NCI-H748 treated with DMSO at 0.1 percent for 48 hours (cell line): ENCODE results near the gene MCUB.
"Not testable (repeated sequence)": the region's sequence is repeated elsewhere in the genome, so short reads cannot be mapped to it uniquely, and the experiment has no call there.

Experiments
- DNase-seq: peaks from one replicate; lab custom pipeline; 2025; lab: John Stamatoyannopoulos, UW

Gene MCUB

GRCh38 chr4:109631532-109632108, 71.6 kb downstream of the MCUB start:
- peak; percentile 65 for DNase-seq

GRCh38 chr4:109640644-109641043, 80.6 kb downstream of the MCUB start:
- no peak for DNase-seq

DNA sequence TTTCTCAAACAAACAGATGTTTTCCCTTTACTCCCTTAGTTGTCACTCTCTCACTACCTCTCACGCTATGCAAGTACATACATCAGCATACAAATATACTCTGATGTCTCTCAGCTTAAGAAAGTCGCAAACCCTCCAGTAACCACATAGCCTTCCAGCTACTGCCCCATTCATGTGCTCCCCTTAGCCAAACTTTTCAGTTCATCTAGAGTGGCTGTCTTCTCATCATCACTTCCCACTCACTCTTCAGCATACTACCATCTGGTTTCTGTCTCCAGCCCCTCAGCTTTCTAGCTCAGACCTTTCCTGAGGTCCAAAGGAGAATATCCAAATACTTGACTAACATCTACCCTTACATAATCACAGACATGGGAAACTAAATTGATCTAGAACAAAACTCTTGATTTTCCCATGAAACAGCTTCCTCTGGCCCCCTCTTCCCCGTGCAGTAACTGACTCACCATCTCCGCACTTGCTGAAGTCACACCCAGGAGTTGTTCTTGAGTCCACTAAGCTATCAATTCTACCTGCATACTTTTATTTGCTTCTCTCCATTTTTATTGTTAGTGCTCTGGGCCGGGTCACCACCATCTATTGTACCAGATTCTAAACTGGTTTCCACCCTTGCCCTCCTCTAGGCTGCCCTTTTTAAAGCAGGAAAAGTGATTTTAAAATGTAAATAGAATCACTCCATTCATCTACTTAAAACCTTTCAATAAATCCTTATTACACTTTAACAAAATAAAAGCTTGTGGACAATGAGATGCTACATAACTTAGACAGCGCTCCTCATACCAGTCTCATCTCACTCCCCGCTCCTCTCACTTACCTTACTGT, 86.0 kb downstream of the MCUB start:
- DNase-seq: no peak

GRCh38 chr4:109648266-109648996, 88.4 kb downstream of the MCUB start:
- DNase-seq: peak; percentile 33

- DNase-seq: no peak
Measured at GRCh38 chr4:109648997-109649575, 89.0 kb downstream of the MCUB start.

DNA sequence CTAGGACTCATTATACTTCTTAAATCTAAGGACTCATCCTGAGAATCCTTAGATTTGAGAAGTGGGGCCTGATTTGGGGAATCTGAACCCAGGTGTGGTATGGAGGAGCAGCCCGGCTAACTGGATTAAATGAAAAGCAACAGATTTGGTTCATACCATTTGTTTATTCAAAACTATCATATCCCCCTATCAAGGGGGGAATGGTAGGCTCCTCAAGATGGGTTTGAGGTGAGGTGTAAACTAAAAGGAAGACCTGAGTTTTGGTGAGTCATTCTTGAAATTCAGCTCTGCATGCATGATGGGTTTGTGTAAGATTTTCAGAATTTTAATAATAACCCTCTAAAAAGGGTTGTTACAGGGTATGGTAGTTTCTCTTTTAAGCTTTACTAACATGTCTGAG, 89.8 kb downstream of the MCUB start:
- no peak for DNase-seq

- DNase-seq: no peak
Measured at GRCh38 chr4:109655396-109655795, 95.3 kb downstream of the MCUB start.

- DNase-seq: no peak
Measured at GRCh38 chr4:109657854-109658418, 97.9 kb downstream of the MCUB start.

GRCh38 chr4:109658871-109659410, 98.9 kb downstream of the MCUB start:
- no peak for DNase-seq

- DNase-seq: no peak
Measured at GRCh38 chr4:109662116-109662515, 102.1 kb downstream of the MCUB start.

- DNase-seq: no peak
Measured at GRCh38 chr4:109662771-109663170, 102.7 kb downstream of the MCUB start.

DNA sequence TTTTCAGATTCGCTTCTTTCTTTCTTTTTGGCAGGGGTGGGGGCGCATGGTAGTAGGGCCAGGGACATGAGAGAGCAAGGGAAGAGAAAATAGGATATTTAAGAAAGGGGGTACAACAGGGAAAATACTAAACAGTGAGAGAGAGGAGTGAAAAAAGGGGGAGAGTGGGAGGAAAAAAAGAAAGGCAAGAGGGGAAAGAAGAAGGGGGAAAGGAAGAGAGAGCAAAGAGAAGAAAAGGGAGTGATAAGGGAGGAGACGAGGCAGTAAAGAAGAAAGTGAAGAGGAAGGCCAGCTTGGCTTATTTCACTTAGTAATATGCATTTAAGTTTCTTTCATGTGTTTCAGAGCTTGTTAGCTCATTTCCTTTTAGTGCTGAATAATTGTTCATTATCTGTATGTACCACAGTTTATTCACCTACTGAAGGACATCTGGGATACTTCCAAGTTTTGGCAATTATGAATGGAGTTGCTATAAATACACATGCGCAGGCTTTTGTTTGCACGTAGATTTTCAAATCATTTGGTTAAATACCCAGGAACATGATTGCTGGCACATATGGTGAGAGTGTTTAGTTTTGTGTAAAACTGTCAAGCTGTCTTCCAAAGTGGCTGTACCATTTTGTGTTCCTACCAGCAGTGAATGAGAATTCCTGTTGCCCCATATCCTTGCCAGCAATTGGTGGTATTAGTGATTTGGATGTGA, 105.9 kb downstream of the MCUB start:
- peak; percentile 39 for DNase-seq

GRCh38 chr4:109671350-109671749, 111.3 kb downstream of the MCUB start:
- DNase-seq: no peak

DNA sequence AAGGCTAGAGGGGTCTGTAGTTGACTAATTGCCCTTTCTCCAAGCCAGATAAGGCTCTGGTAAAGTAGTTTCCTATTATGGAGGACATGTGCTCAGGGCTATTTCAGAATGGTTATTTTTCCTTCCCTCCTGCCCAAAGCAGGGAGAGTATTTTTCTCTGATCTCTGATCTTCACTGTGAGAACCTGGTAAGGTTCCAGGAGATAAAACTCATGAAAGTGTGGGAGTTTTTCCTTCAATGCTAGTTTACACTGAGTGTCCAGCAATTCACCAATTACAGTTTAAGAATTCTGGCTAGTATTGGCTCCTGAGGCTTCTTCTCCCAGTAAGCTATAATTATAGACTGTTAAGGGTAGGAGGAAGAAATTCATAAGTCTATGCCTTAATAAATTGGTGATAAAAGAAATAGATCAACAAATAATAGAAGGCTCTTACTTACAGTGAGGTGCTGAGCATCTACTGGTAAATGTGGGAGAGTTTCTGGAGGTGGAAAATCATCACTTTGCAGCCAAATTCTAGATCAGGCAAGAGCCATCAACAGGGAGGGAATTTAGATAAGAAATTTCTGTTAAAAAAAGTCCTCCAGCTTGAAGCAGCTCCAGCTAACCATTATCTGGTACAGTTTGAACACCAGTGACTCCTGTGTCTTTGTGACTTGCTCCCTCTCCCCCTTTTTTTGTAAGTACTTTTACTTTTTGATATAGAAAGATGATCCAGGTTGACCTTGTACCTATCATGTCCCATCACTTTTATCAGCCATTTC, 112.3 kb downstream of the MCUB start:
- no peak for DNase-seq

- DNase-seq: no peak
Measured at GRCh38 chr4:109673303-109673702, 113.3 kb downstream of the MCUB start.

- DNase-seq: no peak
Measured at GRCh38 chr4:109675181-109675580, 115.1 kb downstream of the MCUB start.

DNA sequence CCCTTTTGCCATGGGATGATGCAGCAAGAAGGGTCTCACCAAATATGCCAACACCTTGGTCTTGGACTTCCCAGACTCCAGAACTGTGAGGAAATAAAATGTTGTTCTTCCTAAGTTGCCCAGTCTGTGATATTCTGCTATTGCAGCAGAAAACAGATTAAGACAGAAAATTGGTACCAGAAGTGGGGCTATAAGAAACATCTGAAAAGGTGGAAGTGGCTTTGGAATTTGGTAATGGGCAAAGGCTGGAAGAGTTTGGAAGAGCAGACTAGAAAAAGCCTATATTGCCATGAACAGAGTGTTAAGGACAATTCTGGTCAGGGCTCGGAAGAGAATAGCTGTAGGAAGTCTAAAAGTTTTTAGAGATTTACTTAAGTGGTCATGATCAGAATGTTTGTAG, 115.8 kb downstream of the MCUB start:
- no peak for DNase-seq

DNA sequence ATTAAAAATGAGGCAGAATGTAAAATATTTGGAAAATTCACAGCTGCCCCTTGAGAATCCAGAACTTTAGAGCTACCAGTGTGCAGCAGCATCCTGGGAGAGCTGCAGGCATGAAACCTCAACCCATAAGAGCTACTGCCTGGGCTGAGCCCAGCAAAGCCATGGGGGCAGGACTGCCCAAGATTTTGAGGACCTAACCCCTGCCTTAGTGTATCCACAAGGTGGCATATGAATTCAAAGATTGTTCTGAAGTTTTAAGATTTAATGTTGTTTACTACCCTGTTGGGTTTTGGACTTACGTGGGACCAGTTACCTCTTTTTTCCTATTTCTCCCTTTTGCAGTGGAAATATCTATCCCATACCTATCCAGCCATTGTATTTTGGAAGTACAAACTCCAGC, 116.8 kb downstream of the MCUB start:
- no peak for DNase-seq

DNA sequence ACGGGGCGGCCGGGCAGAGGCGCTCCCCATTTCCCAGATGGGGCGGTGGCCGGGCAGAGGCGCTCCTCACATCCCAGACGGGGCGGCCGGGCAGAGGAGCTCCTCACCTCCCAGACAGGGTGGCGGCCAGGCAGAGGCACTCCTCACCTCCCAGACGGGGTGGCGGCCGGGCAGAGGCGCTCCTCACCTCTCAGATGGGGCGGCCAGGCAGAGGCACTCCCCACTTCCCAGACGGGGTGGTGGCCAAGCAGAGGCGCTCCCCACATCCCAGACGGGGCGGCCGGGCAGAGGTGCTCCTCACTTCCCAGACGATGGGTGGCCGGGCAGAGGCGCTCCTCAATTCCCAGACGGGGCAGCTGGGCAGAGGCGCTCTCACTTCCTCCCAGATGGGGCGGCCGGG, 118.4 kb downstream of the MCUB start:
- not testable (repeated sequence) for DNase-seq

DNA sequence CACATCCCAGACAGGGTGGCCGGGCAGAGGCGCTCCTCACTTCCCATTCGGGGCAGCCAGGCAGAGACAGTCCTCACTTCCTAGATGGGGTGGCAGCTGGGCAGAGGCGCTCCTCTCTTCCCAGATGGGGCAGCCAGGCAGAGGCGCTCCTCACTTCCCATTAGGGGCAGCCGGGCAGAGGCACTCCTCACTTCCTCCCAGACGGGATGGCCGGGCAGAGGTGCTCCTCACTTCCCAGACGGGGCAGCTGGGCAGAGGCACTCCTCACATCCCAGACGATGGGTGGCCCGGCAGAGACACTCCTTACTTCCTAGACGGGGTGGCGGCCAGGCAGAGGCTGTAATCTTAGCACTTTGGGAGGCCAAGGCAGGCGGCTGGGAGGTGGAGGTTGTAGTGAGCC, 118.9 kb downstream of the MCUB start:
- DNase-seq: not testable (repeated sequence)

DNA sequence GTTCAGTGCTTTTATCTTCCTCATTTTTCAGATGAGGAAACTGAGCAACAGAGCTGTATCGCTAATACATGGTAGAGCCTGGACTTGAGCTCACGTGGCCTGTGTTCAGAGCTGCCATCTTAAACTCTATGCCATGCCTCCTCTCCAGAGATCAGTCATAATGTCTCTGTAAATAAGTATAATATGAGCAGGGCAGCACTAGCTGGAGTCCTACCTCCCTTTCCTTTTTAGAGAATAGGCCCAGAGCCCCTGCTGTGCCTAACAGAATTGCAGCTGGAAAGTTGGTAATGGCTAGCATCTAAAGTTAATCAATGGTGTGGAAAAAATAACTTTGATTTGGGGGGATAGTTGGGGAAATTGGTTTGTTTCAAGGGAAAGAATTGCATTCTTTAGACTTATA, 122.8 kb downstream of the MCUB start:
- DNase-seq: no peak
